GM23338 (cell line): ENCODE data around the gene ANKFY1. TPM values are rescaled to one million over a fixed set of nuclear protein-coding genes. Genes with fewer than 3 reads are reported as not detected.

ENCODE experiments used
- ATAC-seq: fragments of 200-7000 bp; cut with Tn5 transposase; 3 replicates; pipeline ENCODE4 v1.9.1; 2020
- DNase-seq: peaks from one replicate; pipeline ENCODE4 v3.0.0-alpha.2; 2015; ENCODE audit warnings: low spot score
- H2AFZ ChIP-seq: fragments of 200-600 bp; sonication (generic); 2 replicates; pipeline ENCODE4 v1.8.0; 2016; ENCODE audit warnings: antibody characterized with exemption, mild to moderate bottlenecking, moderate library complexity
- H3F3A ChIP-seq: fragments of 200-600 bp; sonication (generic); replicated peaks from 2 replicates; pipeline ENCODE4 v1.8.0; 2017; ENCODE audit warnings: antibody characterized with exemption, mixed run types, low read depth
- H3K27ac ChIP-seq: fragments of 200-600 bp; sonication (generic); 2 replicates; pipeline ENCODE4 v1.6.1; 2016; ENCODE audit warnings: low read depth
- H3K27me3 ChIP-seq: fragments of 200-600 bp; sonication (generic); 2 replicates; pipeline ENCODE4 v1.8.0; 2016; ENCODE audit warnings: mild to moderate bottlenecking, mixed run types, moderate library complexity; ENCODE audit not compliant: insufficient read depth
- H3K36me3 ChIP-seq: fragments of 200-600 bp; sonication (generic); 2 replicates; pipeline ENCODE4 v1.8.0; 2016; ENCODE audit warnings: mild to moderate bottlenecking; ENCODE audit not compliant: insufficient read depth
- H3K4me1 ChIP-seq: fragments of 200-600 bp; sonication (generic); 2 replicates; pipeline ENCODE4 v1.8.0; 2016; ENCODE audit warnings: mild to moderate bottlenecking, moderate library complexity; ENCODE audit not compliant: insufficient read depth
- H3K4me2 ChIP-seq: fragments of 200-600 bp; sonication (generic); 2 replicates; pipeline ENCODE4 v1.7.1; 2017; ENCODE audit warnings: mixed run types
- H3K4me3 ChIP-seq: fragments of 200-600 bp; sonication (generic); 2 replicates; pipeline ENCODE4 v1.6.1; 2016; ENCODE audit warnings: mixed run types
- H3K79me2 ChIP-seq: fragments of 200-600 bp; sonication (generic); replicated peaks from 2 replicates; pipeline ENCODE4 v1.8.0; 2017; ENCODE audit warnings: mild to moderate bottlenecking; ENCODE audit not compliant: insufficient read depth
- H3K9me2 ChIP-seq: fragments of 200-600 bp; sonication (generic); 2 replicates; pipeline ENCODE4 v1.8.0; 2017; ENCODE audit not compliant: insufficient read depth
- H4K20me1 ChIP-seq: fragments of 200-600 bp; sonication (generic); replicated peaks from 2 replicates; pipeline ENCODE4 v1.8.0; 2017; ENCODE audit warnings: mild to moderate bottlenecking; ENCODE audit not compliant: insufficient read depth
- H3K27ac Mint-ChIP-seq: 2 replicates; pipeline ENCODE4 v1.8.0; 2020; ENCODE audit warnings: inconsistent platforms, mild to moderate bottlenecking, moderate library complexity, mixed read lengths
- H3K27me3 Mint-ChIP-seq: 3 replicates; pipeline ENCODE4 v1.8.0; 2022; ENCODE audit warnings: low read depth, mild to moderate bottlenecking, moderate library complexity, mixed read lengths, inconsistent platforms; ENCODE audit not compliant: insufficient read depth, poor library complexity
- H3K36me3 Mint-ChIP-seq: 3 replicates; pipeline ENCODE4 v1.8.0; 2021; ENCODE audit warnings: low read depth, mild to moderate bottlenecking, inconsistent platforms, moderate library complexity, mixed read lengths
- H3K4me1 Mint-ChIP-seq: 3 replicates; pipeline ENCODE4 v1.8.0; 2020; ENCODE audit warnings: mild to moderate bottlenecking, inconsistent platforms, mixed read lengths
- H3K4me3 Mint-ChIP-seq: 3 replicates; pipeline ENCODE4 v1.8.0; 2021; ENCODE audit warnings: moderate library complexity, mild to moderate bottlenecking, inconsistent platforms, mixed read lengths
- H3K9me3 Mint-ChIP-seq: 3 replicates; pipeline ENCODE4 v1.8.0; 2020; ENCODE audit warnings: moderate library complexity, mild to moderate bottlenecking, inconsistent platforms, mixed read lengths
- CREB1 ChIP-seq: fragments of 250-450 bp; sonication (Bioruptor Pico); IDR thresholded peaks from 2 replicates; pipeline ENCODE4 v1.5.0; 2020; ENCODE audit warnings: low read depth, mild to moderate bottlenecking, moderate library complexity
- EZH2 ChIP-seq: fragments of 200-600 bp; sonication (generic); IDR thresholded peaks from one replicate; pipeline ENCODE4 v1.8.0; 2017; ENCODE audit warnings: antibody characterized with exemption, mild to moderate bottlenecking, low read depth; ENCODE audit not compliant: unreplicated experiment
- EZH2phosphoT487 ChIP-seq: fragments of 200-600 bp; sonication (generic); IDR thresholded peaks from one replicate; pipeline ENCODE4 v1.8.1; 2018; ENCODE audit warnings: antibody characterized with exemption; ENCODE audit not compliant: unreplicated experiment
- JUNB ChIP-seq: IDR thresholded peaks from one replicate; pipeline ENCODE4 v1.6.1; 2016; ENCODE audit warnings: antibody characterized with exemption; ENCODE audit not compliant: unreplicated experiment
- NANOG ChIP-seq: IDR thresholded peaks from 2 replicates; pipeline ENCODE4 v1.6.1; 2016; ENCODE audit warnings: antibody characterized with exemption, borderline replicate concordance
- POLR2AphosphoS5 ChIP-seq: IDR thresholded peaks from 2 replicates; pipeline ENCODE4 v1.6.1; 2016; ENCODE audit warnings: antibody characterized with exemption, low read depth
- STAT1 ChIP-seq: IDR thresholded peaks from one replicate; pipeline ENCODE4 v1.6.1; 2016; ENCODE audit warnings: antibody characterized with exemption; ENCODE audit not compliant: unreplicated experiment
- ZNF114 ChIP-seq: fragments of 250-450 bp; sonication (Bioruptor Pico); IDR thresholded peaks from 2 replicates; pipeline ENCODE4 v1.5.0; 2020; ENCODE audit warnings: mild to moderate bottlenecking, moderate library complexity
- ZNF331 ChIP-seq: fragments of 250-450 bp; sonication (Bioruptor Pico); IDR thresholded peaks from 2 replicates; pipeline ENCODE4 v1.5.0; 2020; ENCODE audit warnings: low read depth, mild to moderate bottlenecking, moderate library complexity
- polyA plus RNA-seq: library from polyadenylated mRNA; unstranded; fragments of >200 nt; fragmentation: Nextera tagmentation; extraction: Ambion mirVana; gene quantifications from 2 replicates; pipeline ENCODE4 v1.2.1, GENCODE V29; 2016
- total RNA-seq: library from RNA; depleted of rRNA; stranded (reverse); fragments of >200 nt; shearing (Covaris generic); gene quantifications from 2 replicates; pipeline ENCODE4 v1.2.3, GENCODE V29; 2014
- TF ChIP-seq, protein P1 (sequence below): fragments of 250-450 bp; sonication (Bioruptor Pico); IDR thresholded peaks from 2 replicates; pipeline ENCODE4 v1.5.0; 2020; ENCODE audit warnings: mild to moderate bottlenecking, moderate library complexity
- TF ChIP-seq, protein P2 (sequence below), 2 experiments: fragments of 200-600 bp in 1 of 2; sonication (generic) in 1 of 2; conservative IDR thresholded peaks; 2 replicates each; pipeline versions ENCODE4 v1.5.1 to v1.6.1; 2016 to 2017; ENCODE audit warnings: antibody characterized with exemption in 2 of 2, low read depth in 2 of 2, mild to moderate bottlenecking in 2 of 2, moderate library complexity in 1 of 2
- TF ChIP-seq, protein P3 (sequence below): IDR thresholded peaks from one replicate; pipeline ENCODE4 v1.6.1; 2018; ENCODE audit warnings: antibody characterized with exemption; ENCODE audit not compliant: unreplicated experiment
- TF ChIP-seq, protein P4 (sequence below): IDR thresholded peaks from 2 replicates; pipeline ENCODE4 v1.6.1; 2016; ENCODE audit warnings: antibody characterized with exemption

ANKFY1 gene
- total and polyA plus RNA-seq, 2 experiments from 2014 or later, result 12.9 to 44.4 TPM

DNA sequence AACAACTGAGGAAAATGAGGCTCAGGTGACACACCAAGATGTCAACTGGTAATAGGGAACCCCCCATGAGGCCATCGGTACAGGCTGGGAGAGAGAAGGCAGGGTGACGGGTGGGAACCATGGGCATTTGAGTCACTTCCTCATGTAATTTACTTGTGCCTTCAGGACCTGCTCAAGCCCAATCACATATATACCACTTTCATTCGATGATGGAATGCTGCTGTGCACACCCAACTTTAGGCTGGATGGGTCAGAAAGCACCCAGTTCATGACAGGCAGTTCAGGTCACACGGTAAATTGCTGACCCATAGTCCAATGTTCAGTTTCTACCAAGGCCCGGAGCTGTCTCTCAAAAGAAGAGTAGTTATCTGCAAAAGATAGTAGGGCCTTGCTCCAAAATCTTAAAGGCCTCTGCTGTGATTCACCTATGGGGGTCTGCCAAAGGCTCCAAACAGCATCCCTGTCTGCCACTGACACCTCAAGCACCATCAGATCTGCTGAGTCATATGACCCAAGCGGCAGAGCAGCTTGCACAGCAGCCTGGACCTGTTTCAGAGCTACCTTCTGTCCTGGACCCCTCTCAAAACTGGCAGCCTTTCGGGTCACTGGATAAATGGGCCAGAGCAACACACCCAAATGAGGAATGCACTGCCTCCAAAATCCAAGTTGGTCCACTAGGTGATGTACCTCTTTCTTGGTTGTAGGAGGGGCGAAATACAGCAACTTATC, 145.6 kb downstream of the ANKFY1 start:
- peaks cover 10% of the 10 kb centered on the region; the same call in 2 of the 3 replicates for H3K36me3 Mint-ChIP-seq
- no peak for DNase-seq
- TF ChIP-seq EZH2phosphoT487, result no peak
- no peak for TF ChIP-seq EZH2
- TF ChIP-seq, protein P1, sequence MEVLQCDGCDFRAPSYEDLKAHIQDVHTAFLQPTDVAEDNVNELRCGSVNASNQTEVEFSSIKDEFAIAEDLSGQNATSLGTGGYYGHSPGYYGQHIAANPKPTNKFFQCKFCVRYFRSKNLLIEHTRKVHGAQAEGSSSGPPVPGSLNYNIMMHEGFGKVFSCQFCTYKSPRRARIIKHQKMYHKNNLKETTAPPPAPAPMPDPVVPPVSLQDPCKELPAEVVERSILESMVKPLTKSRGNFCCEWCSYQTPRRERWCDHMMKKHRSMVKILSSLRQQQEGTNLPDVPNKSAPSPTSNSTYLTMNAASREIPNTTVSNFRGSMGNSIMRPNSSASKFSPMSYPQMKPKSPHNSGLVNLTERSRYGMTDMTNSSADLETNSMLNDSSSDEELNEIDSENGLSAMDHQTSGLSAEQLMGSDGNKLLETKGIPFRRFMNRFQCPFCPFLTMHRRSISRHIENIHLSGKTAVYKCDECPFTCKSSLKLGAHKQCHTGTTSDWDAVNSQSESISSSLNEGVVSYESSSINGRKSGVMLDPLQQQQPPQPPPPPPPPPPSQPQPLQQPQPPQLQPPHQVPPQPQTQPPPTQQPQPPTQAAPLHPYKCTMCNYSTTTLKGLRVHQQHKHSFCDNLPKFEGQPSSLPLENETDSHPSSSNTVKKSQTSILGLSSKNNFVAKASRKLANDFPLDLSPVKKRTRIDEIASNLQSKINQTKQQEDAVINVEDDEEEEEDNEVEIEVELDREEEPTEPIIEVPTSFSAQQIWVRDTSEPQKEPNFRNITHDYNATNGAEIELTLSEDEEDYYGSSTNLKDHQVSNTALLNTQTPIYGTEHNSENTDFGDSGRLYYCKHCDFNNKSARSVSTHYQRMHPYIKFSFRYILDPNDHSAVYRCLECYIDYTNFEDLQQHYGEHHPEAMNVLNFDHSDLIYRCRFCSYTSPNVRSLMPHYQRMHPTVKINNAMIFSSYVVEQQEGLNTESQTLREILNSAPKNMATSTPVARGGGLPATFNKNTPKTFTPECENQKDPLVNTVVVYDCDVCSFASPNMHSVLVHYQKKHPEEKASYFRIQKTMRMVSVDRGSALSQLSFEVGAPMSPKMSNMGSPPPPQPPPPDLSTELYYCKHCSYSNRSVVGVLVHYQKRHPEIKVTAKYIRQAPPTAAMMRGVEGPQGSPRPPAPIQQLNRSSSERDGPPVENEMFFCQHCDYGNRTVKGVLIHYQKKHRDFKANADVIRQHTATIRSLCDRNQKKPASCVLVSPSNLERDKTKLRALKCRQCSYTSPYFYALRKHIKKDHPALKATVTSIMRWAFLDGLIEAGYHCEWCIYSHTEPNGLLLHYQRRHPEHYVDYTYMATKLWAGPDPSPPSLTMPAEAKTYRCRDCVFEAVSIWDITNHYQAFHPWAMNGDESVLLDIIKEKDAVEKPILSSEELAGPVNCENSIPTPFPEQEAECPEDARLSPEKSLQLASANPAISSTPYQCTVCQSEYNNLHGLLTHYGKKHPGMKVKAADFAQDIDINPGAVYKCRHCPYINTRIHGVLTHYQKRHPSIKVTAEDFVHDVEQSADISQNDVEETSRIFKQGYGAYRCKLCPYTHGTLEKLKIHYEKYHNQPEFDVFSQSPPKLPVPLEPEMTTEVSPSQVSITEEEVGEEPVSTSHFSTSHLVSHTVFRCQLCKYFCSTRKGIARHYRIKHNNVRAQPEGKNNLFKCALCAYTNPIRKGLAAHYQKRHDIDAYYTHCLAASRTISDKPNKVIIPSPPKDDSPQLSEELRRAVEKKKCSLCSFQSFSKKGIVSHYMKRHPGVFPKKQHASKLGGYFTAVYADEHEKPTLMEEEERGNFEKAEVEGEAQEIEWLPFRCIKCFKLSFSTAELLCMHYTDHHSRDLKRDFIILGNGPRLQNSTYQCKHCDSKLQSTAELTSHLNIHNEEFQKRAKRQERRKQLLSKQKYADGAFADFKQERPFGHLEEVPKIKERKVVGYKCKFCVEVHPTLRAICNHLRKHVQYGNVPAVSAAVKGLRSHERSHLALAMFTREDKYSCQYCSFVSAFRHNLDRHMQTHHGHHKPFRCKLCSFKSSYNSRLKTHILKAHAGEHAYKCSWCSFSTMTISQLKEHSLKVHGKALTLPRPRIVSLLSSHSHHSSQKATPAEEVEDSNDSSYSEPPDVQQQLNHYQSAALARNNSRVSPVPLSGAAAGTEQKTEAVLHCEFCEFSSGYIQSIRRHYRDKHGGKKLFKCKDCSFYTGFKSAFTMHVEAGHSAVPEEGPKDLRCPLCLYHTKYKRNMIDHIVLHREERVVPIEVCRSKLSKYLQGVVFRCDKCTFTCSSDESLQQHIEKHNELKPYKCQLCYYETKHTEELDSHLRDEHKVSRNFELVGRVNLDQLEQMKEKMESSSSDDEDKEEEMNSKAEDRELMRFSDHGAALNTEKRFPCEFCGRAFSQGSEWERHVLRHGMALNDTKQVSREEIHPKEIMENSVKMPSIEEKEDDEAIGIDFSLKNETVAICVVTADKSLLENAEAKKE (CRISPR knock-in tag), result no peak
- TF ChIP-seq, protein P2, sequence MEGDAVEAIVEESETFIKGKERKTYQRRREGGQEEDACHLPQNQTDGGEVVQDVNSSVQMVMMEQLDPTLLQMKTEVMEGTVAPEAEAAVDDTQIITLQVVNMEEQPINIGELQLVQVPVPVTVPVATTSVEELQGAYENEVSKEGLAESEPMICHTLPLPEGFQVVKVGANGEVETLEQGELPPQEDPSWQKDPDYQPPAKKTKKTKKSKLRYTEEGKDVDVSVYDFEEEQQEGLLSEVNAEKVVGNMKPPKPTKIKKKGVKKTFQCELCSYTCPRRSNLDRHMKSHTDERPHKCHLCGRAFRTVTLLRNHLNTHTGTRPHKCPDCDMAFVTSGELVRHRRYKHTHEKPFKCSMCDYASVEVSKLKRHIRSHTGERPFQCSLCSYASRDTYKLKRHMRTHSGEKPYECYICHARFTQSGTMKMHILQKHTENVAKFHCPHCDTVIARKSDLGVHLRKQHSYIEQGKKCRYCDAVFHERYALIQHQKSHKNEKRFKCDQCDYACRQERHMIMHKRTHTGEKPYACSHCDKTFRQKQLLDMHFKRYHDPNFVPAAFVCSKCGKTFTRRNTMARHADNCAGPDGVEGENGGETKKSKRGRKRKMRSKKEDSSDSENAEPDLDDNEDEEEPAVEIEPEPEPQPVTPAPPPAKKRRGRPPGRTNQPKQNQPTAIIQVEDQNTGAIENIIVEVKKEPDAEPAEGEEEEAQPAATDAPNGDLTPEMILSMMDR (conservative IDR thresholded peaks at IDR 0.05; ENCODE audit: low read depth in 2 of 2), result no peak
- no peak for TF ChIP-seq POLR2AphosphoS5
- TF ChIP-seq STAT1, result no peak
- no peak for TF ChIP-seq NANOG
- no peak for TF ChIP-seq ZNF331
- no peak for TF ChIP-seq JUNB
- TF ChIP-seq, protein P3, sequence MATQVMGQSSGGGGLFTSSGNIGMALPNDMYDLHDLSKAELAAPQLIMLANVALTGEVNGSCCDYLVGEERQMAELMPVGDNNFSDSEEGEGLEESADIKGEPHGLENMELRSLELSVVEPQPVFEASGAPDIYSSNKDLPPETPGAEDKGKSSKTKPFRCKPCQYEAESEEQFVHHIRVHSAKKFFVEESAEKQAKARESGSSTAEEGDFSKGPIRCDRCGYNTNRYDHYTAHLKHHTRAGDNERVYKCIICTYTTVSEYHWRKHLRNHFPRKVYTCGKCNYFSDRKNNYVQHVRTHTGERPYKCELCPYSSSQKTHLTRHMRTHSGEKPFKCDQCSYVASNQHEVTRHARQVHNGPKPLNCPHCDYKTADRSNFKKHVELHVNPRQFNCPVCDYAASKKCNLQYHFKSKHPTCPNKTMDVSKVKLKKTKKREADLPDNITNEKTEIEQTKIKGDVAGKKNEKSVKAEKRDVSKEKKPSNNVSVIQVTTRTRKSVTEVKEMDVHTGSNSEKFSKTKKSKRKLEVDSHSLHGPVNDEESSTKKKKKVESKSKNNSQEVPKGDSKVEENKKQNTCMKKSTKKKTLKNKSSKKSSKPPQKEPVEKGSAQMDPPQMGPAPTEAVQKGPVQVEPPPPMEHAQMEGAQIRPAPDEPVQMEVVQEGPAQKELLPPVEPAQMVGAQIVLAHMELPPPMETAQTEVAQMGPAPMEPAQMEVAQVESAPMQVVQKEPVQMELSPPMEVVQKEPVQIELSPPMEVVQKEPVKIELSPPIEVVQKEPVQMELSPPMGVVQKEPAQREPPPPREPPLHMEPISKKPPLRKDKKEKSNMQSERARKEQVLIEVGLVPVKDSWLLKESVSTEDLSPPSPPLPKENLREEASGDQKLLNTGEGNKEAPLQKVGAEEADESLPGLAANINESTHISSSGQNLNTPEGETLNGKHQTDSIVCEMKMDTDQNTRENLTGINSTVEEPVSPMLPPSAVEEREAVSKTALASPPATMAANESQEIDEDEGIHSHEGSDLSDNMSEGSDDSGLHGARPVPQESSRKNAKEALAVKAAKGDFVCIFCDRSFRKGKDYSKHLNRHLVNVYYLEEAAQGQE, result no peak
- TF ChIP-seq, protein P4, sequence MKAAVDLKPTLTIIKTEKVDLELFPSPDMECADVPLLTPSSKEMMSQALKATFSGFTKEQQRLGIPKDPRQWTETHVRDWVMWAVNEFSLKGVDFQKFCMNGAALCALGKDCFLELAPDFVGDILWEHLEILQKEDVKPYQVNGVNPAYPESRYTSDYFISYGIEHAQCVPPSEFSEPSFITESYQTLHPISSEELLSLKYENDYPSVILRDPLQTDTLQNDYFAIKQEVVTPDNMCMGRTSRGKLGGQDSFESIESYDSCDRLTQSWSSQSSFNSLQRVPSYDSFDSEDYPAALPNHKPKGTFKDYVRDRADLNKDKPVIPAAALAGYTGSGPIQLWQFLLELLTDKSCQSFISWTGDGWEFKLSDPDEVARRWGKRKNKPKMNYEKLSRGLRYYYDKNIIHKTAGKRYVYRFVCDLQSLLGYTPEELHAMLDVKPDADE, result no peak
- TF ChIP-seq CREB1 (CRISPR knock-in tag), result no peak
- TF ChIP-seq ZNF114 (CRISPR knock-in tag), result no peak
- Histone ChIP-seq H3K9me2 (no peaks in the 10 kb centered on the region), H4K20me1 (no peaks in the 10 kb centered on the region), H3K4me2 (no peak overlapping the region), H3F3A (no peaks in the 10 kb centered on the region), H3K79me2 (no peaks in the 10 kb centered on the region), H3K4me3 (no peak overlapping the region), H3K27ac (peak overlapping the region; percentile 55; the same call in 1 of the 2 replicates), H3K4me1 (no peaks in the 10 kb centered on the region), H3K36me3 (no peaks in the 10 kb centered on the region; the same call in 1 of the 2 replicates), H3K27me3 (no peaks in the 10 kb centered on the region), H2AFZ (no peak overlapping the region)
- H3K4me1 Mint-ChIP-seq, result no peaks in the 10 kb centered on the region
- H3K27me3 Mint-ChIP-seq, result peaks cover 2% of the 10 kb centered on the region
- ATAC-seq, result no peak
- no peaks in the 10 kb centered on the region for H3K9me3 Mint-ChIP-seq
- H3K27ac Mint-ChIP-seq, result peak overlapping the region; percentile 49
- no peak overlapping the region for H3K4me3 Mint-ChIP-seq
